GM12864 (cell line): Measurements from ENCODE around the gene FNDC5.

Source experiments
- DNase-seq: peaks from one replicate; pipeline ENCODE4 v3.0.0-alpha.2; 2011; ENCODE audit warnings: low read depth
- H3K4me3 ChIP-seq: 2 replicates; pipeline ENCODE4 v1.5.1; 2011; ENCODE audit warnings: mild to moderate bottlenecking, low read depth, low read length, control low read depth
- TF ChIP-seq, protein P1 (sequence below): IDR thresholded peaks from 2 replicates; pipeline ENCODE4 v1.5.1; 2011; ENCODE audit warnings: low read depth, mild to moderate bottlenecking, moderate library complexity, low read length, control low read depth, inconsistent platforms; ENCODE audit errors: missing control alignments

The FNDC5 gene

DNA sequence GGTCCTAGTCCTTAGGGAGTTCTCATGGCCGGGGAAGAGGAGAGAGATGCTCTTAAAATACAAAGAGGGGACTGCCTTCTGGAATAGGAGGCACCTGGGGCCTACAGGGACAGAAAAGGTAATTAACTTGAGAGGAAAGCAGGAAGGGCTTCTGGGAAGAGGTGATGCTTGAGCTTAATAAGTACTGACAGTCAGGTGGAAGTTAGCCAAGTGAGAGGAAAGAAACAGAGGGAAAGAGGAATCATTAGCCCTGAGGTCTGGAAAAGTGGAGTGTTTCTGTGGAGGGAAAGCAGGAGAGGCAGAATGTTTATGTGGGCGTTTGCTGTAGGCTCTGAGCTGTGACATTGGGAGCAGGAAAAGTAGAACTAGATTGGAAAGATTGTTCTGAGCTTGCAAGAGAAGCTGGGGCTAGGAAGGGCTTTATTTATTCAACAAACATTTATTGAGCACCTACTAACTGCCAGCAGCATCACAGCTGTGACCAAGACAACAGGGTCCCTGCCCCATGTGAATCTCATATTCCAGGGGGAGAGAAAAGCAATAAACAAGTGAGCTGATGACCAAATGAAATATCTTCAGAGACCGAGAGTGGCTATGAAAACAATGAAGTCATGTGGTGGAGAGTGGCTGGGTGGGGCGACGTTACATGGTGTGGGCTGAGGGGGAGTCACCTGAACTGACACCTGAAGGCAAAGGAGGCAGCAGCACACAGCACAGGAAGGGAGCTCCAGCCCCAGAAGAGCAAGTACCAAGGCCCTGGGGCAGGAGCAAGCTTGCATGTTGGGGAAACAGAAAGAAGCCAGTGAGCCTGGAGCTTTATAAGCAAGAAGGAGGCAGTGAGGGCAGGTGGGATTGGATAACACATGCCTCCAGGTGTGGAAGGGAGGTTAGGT, 4.4 kb upstream of the FNDC5 start:
- TF ChIP-seq, protein P1, sequence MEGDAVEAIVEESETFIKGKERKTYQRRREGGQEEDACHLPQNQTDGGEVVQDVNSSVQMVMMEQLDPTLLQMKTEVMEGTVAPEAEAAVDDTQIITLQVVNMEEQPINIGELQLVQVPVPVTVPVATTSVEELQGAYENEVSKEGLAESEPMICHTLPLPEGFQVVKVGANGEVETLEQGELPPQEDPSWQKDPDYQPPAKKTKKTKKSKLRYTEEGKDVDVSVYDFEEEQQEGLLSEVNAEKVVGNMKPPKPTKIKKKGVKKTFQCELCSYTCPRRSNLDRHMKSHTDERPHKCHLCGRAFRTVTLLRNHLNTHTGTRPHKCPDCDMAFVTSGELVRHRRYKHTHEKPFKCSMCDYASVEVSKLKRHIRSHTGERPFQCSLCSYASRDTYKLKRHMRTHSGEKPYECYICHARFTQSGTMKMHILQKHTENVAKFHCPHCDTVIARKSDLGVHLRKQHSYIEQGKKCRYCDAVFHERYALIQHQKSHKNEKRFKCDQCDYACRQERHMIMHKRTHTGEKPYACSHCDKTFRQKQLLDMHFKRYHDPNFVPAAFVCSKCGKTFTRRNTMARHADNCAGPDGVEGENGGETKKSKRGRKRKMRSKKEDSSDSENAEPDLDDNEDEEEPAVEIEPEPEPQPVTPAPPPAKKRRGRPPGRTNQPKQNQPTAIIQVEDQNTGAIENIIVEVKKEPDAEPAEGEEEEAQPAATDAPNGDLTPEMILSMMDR, result no peak
- DNase-seq, result no peak
- no peak overlapping the region for H3K4me3 ChIP-seq

DNA sequence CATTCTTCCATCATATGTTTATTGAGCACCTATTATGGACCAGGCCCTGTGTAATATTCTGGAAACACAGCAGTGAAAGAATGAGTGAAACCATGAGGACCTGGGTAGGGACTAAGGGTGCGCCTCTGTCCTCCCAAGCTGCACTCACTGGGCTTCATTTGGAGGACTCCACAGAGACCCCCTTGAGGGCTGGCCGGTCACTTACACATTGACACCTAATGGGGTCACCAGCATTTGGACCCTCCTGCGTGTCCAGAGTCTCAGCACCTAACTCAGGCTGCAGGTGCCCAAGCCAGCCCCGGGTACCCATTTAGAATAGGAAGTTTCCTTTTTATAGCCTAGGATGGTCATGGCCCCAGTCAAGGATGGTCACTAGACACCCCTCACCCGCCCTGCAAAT, 2.8 kb upstream of the FNDC5 start:
- TF ChIP-seq, protein P1, result no peak
- no peak for DNase-seq
- no peak overlapping the region for H3K4me3 ChIP-seq

- H3K4me3 ChIP-seq, result no peak overlapping the region
- TF ChIP-seq, protein P1, result no peak
- DNase-seq, result no peak
Observed at GRCh38 chr1:32872192-32872460, 1.4 kb upstream of the FNDC5 start.

GRCh38 chr1:32871364-32872191, 866 bp upstream of the FNDC5 start:
- no peak overlapping the region; the same call in 1 of the 2 replicates for H3K4me3 ChIP-seq
- TF ChIP-seq, protein P1, result no peak
- no peak for DNase-seq

DNA sequence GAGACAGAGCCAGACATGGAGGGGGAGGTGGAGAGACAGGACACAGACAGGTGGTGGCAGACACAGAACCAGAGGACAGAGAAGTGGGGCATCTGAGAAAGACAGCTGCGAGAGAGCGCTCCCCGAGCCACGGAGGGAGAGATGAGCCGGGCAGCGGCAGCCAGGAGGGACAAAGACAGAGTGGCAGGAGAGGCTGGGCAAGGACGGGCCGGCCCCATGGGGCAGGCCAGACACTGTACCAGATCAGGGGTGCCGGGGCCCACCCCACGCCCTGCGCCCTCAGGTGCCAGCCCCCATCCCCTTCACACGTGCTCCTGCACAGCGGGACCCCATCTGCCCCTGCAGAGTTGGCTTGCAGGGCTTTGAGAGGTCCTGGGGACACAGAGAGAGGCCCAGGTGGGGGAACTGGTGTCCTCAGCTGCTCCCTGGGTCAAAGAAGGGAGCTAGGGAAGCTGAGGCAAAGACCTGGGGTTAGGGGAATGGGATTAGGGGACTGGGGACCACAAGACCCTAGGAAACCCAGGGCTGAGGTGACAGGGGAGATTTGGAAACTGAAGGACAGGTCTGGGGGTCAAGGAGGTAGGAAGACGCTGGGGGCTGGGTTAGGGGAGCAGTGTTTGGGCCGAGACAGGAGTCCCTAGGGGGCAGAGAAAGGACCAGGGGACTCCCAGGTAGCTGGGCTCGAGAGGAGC, 643 bp downstream of the FNDC5 start:
- TF ChIP-seq, protein P1, result no peak
- H3K4me3 ChIP-seq, result no peak overlapping the region
- DNase-seq, result no peak

DNA sequence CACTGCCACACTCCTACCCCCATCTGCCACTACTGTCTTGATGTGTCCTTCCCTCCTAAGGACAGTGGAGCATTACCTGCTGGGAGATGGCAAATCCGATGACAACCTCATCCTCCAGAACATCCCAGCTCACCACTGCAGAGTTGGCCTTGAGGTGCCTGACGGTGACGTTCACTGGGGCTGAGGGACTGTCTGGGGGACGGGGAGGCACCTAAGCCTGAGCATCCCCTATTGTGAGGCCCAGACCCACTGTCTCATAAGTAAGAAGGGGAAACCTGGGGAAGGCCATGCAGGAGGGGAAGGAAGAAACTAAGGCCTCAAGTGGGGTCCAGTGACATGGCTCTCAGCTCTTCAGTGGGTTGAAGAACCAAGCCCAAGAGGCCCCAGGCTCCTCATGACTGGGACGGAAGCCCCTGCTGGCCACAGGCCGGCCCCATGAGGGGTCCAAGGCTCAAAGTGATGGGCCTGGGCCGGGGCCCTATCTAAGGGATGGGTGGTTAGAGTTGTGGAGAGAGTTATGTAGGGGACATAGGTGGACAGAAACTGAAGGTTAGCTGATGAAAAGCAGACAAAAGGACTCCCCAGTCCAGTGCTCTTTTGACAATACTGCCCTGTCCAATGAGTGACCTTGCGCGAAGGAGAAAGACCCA, 1.8 kb downstream of the FNDC5 start:
- no peak for DNase-seq
- no peak overlapping the region for H3K4me3 ChIP-seq
- TF ChIP-seq, protein P1, result no peak
